Liver (tissue), 9 donors: ENCODE results near the gene CRYBG1. TPM values are rescaled to one million over a fixed set of nuclear protein-coding genes. Genes with fewer than 3 reads are reported as not detected.

Experiments
- DNase-seq: peaks from one replicate; pipeline ENCODE4 v3.0.0-alpha.2; 2017; ENCODE audit warnings: low spot score
- H3K27ac ChIP-seq, 2 donors: one replicate each; pipeline ENCODE4 v1.7.0; 2013; ENCODE audit warnings: inconsistent platforms in 2 of 2, low read length in 2 of 2, control low read depth in 1 of 2, low read depth in 1 of 2, mild to moderate bottlenecking in 1 of 2
- H3K27me3 ChIP-seq, 4 donors: one replicate each; pipeline versions ENCODE4 v1.6.1 to v1.7.0; 2013; ENCODE audit warnings: low read length in 3 of 4, inconsistent platforms in 1 of 4, mild to moderate bottlenecking in 1 of 4, moderate library complexity in 1 of 4; ENCODE audit not compliant: control insufficient read depth in 4 of 4, insufficient read depth in 4 of 4
- H3K36me3 ChIP-seq, 4 donors: one replicate each; pipeline versions ENCODE4 v1.6.1 to v1.7.0; 2013; ENCODE audit warnings: low read length in 3 of 4, mild to moderate bottlenecking in 3 of 4, low read depth in 1 of 4, moderate library complexity in 1 of 4; ENCODE audit not compliant: control insufficient read depth in 4 of 4, insufficient read depth in 3 of 4
- H3K4me1 ChIP-seq, 4 donors: one replicate each; pipeline versions ENCODE4 v1.6.1 to v1.7.0; 2013; ENCODE audit warnings: low read length in 3 of 4, mild to moderate bottlenecking in 3 of 4, moderate library complexity in 1 of 4; ENCODE audit not compliant: control insufficient read depth in 4 of 4, insufficient read depth in 4 of 4
- H3K4me3 ChIP-seq, 3 donors: one replicate each; pipeline versions ENCODE4 v1.6.1 to v1.7.0; 2013; ENCODE audit warnings: low read length in 3 of 3, control low read depth in 1 of 3, low read depth in 1 of 3, mild to moderate bottlenecking in 1 of 3
- H3K9ac ChIP-seq, 2 donors: one replicate each; pipeline ENCODE4 v1.7.0; 2013; ENCODE audit warnings: low read length in 2 of 2, mild to moderate bottlenecking in 2 of 2, moderate library complexity in 2 of 2, control low read depth in 1 of 2, low read depth in 1 of 2
- H3K9me3 ChIP-seq, 4 donors: one replicate each; pipeline versions ENCODE4 v1.6.1 to v1.7.0; 2013; ENCODE audit warnings: low read length in 3 of 4; ENCODE audit not compliant: control insufficient read depth in 4 of 4
- EGR1 ChIP-seq, 2 donors: IDR thresholded peaks; 2 replicates each; pipeline ENCODE4 v1.6.1; 2016 to 2018; ENCODE audit warnings: antibody characterized with exemption in 2 of 2, low read depth in 2 of 2
- FOXA1 ChIP-seq: IDR thresholded peaks from 2 replicates; pipeline ENCODE4 v1.6.1; 2016; ENCODE audit warnings: antibody characterized with exemption
- FOXA2 ChIP-seq: IDR thresholded peaks from 2 replicates; pipeline ENCODE4 v1.6.1; 2016; ENCODE audit warnings: antibody characterized with exemption
- GABPA ChIP-seq, 2 donors: IDR thresholded peaks in 1 of 2; conservative IDR thresholded peaks in 1 of 2; 2 replicates each; pipeline ENCODE4 v1.6.1; 2016; ENCODE audit warnings: antibody characterized with exemption in 2 of 2, mild to moderate bottlenecking in 1 of 2, moderate library complexity in 1 of 2
- HNF4A ChIP-seq, 2 donors: conservative IDR thresholded peaks; 2 replicates each; pipeline ENCODE4 v1.6.1; 2016; ENCODE audit warnings: antibody characterized with exemption in 2 of 2, mild to moderate bottlenecking in 2 of 2
- HNF4G ChIP-seq: IDR thresholded peaks from 2 replicates; pipeline ENCODE4 v1.6.1; 2016; ENCODE audit warnings: antibody characterized with exemption
- JUND ChIP-seq, 2 donors: IDR thresholded peaks; 2 replicates each; pipeline ENCODE4 v1.6.1; 2016; ENCODE audit warnings: antibody characterized with exemption in 2 of 2
- NR2F2 ChIP-seq: IDR thresholded peaks from 2 replicates; pipeline ENCODE4 v1.6.1; 2016; ENCODE audit warnings: antibody characterized with exemption
- RAD21 ChIP-seq, 2 donors: IDR thresholded peaks; 2 replicates each; pipeline ENCODE4 v1.6.1; 2016; ENCODE audit warnings: antibody characterized with exemption in 2 of 2, mild to moderate bottlenecking in 2 of 2
- RXRA ChIP-seq, 2 donors: IDR thresholded peaks; 2 replicates each; pipeline ENCODE4 v1.6.1; 2017 to 2018; ENCODE audit warnings: antibody characterized with exemption in 2 of 2, mild to moderate bottlenecking in 1 of 2
- SP1 ChIP-seq: IDR thresholded peaks from 2 replicates; pipeline ENCODE4 v1.6.1; 2018; ENCODE audit warnings: antibody characterized with exemption, mild to moderate bottlenecking
- TAF1 ChIP-seq: conservative IDR thresholded peaks from 2 replicates; pipeline ENCODE4 v1.6.1; 2016; ENCODE audit warnings: antibody characterized with exemption, mild to moderate bottlenecking
- YY1 ChIP-seq: IDR thresholded peaks from 2 replicates; pipeline ENCODE4 v1.6.1; 2016; ENCODE audit warnings: antibody characterized with exemption, mild to moderate bottlenecking
- WGBS: extraction: QIAGEN DNeasy Blood & Tissue Kit; methylation state at CpG from one replicate; pipeline ENCODE4 v1.1.7; 2013; 5-methylcytosine and 5-hydroxymethylcytosine counted together
- polyA plus RNA-seq, 2 donors: library from polyadenylated mRNA; stranded (reverse) in 1 of 2; unstranded in 1 of 2; fragments of 200-250 nt in 1 of 2; fragments of >200 nt in 1 of 2; fragmentation: Nextera tagmentation in 1 of 2; extraction: Ambion mirVana in 1 of 2; gene quantifications; one replicate each; pipeline versions ENCODE4 v1.2.1 to v1.2.3, GENCODE V29; 2013 to 2015
- total RNA-seq, 2 donors: library from RNA; depleted of rRNA; stranded (reverse); fragments of >200 nt; gene quantifications; one replicate each; pipeline ENCODE4 v1.2.3, GENCODE V29; 2014
- TF ChIP-seq, protein P1 (sequence below): fragments of 150-350 bp; IDR thresholded peaks from 2 replicates; pipeline ENCODE4 v1.5.1; 2017; ENCODE audit warnings: improper control_type of control experiment, low read depth, low read length; ENCODE audit not compliant: missing input control
- TF ChIP-seq, protein P2 (sequence below): IDR thresholded peaks from 2 replicates; pipeline ENCODE4 v1.6.1; 2016; ENCODE audit warnings: antibody characterized with exemption
- TF ChIP-seq, protein P3 (sequence below): IDR thresholded peaks from 2 replicates; pipeline ENCODE4 v1.6.1; 2016; ENCODE audit warnings: antibody characterized with exemption, mild to moderate bottlenecking
- TF ChIP-seq, protein P4 (sequence below): IDR thresholded peaks from 2 replicates; pipeline ENCODE4 v1.6.1; 2016; ENCODE audit warnings: antibody characterized with exemption
- TF ChIP-seq, protein P5 (sequence below): IDR thresholded peaks from 2 replicates; pipeline ENCODE4 v1.6.1; 2016; ENCODE audit warnings: antibody characterized with exemption
- donor health status: healthy.
- donor health status: healthy.
- donor health status: healthy.
- donor health status: healthy.
- donor health status: healthy.

CRYBG1 gene
- total and polyA plus RNA-seq, 4 donors: 2.3 to 8.7 (median 4.0) TPM

DNA sequence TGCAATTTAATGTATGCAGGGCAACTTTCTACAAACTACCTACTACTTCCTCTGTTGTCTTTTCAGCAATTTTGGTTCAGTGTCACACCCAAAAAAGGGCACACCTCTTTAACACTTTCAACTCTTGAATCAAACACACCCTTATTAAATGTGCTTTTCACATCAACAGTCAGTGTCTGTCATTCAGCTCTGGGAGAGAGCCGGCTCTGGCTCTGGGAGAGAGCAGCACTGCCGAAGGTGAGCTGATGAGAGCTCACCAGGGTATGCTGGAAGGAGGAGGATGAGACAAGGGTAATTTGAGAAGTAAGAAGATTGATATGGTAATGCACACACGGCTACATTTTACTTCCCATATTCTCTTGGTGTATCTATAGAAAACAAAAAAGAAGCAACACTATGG, 134.5 kb downstream of the CRYBG1 start:
- Histone ChIP-seq H3K36me3 (no peaks in the 10 kb centered on the region), H3K27ac (no peak overlapping the region), H3K9ac (no peak overlapping the region), H3K27me3 (no peaks in the 10 kb centered on the region), H3K4me3 (no peak overlapping the region), H3K4me1 (no peaks in the 10 kb centered on the region), H3K9me3 (no peaks in the 10 kb centered on the region)
- TF ChIP-seq YY1 (no peak), TAF1 (no peak), SP1 (no peak), RAD21 (IDR thresholded peaks at IDR 0.05) (no peak), JUND (IDR thresholded peaks at IDR 0.05) (no peak), HNF4A (conservative IDR thresholded peaks at IDR 0.05) (no peak), RXRA (IDR thresholded peaks at IDR 0.05) (no peak), FOXA2 (no peak), FOXA1 (no peak), HNF4G (no peak), GABPA (IDR thresholded peaks at IDR 0.05 in 1 of 2, conservative IDR thresholded peaks at IDR 0.05 in 1 of 2) (no peak), NR2F2 (no peak), EGR1 (IDR thresholded peaks at IDR 0.05; ENCODE audit: low read depth in 2 of 2) (no peak)
- TF ChIP-seq, protein P1, sequence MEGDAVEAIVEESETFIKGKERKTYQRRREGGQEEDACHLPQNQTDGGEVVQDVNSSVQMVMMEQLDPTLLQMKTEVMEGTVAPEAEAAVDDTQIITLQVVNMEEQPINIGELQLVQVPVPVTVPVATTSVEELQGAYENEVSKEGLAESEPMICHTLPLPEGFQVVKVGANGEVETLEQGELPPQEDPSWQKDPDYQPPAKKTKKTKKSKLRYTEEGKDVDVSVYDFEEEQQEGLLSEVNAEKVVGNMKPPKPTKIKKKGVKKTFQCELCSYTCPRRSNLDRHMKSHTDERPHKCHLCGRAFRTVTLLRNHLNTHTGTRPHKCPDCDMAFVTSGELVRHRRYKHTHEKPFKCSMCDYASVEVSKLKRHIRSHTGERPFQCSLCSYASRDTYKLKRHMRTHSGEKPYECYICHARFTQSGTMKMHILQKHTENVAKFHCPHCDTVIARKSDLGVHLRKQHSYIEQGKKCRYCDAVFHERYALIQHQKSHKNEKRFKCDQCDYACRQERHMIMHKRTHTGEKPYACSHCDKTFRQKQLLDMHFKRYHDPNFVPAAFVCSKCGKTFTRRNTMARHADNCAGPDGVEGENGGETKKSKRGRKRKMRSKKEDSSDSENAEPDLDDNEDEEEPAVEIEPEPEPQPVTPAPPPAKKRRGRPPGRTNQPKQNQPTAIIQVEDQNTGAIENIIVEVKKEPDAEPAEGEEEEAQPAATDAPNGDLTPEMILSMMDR: no peak
- TF ChIP-seq, protein P2, sequence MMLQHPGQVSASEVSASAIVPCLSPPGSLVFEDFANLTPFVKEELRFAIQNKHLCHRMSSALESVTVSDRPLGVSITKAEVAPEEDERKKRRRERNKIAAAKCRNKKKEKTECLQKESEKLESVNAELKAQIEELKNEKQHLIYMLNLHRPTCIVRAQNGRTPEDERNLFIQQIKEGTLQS: no peak
- TF ChIP-seq, protein P3, sequence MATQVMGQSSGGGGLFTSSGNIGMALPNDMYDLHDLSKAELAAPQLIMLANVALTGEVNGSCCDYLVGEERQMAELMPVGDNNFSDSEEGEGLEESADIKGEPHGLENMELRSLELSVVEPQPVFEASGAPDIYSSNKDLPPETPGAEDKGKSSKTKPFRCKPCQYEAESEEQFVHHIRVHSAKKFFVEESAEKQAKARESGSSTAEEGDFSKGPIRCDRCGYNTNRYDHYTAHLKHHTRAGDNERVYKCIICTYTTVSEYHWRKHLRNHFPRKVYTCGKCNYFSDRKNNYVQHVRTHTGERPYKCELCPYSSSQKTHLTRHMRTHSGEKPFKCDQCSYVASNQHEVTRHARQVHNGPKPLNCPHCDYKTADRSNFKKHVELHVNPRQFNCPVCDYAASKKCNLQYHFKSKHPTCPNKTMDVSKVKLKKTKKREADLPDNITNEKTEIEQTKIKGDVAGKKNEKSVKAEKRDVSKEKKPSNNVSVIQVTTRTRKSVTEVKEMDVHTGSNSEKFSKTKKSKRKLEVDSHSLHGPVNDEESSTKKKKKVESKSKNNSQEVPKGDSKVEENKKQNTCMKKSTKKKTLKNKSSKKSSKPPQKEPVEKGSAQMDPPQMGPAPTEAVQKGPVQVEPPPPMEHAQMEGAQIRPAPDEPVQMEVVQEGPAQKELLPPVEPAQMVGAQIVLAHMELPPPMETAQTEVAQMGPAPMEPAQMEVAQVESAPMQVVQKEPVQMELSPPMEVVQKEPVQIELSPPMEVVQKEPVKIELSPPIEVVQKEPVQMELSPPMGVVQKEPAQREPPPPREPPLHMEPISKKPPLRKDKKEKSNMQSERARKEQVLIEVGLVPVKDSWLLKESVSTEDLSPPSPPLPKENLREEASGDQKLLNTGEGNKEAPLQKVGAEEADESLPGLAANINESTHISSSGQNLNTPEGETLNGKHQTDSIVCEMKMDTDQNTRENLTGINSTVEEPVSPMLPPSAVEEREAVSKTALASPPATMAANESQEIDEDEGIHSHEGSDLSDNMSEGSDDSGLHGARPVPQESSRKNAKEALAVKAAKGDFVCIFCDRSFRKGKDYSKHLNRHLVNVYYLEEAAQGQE: no peak
- TF ChIP-seq, protein P4, sequence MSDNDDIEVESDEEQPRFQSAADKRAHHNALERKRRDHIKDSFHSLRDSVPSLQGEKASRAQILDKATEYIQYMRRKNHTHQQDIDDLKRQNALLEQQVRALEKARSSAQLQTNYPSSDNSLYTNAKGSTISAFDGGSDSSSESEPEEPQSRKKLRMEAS: no peak
- TF ChIP-seq, protein P5, sequence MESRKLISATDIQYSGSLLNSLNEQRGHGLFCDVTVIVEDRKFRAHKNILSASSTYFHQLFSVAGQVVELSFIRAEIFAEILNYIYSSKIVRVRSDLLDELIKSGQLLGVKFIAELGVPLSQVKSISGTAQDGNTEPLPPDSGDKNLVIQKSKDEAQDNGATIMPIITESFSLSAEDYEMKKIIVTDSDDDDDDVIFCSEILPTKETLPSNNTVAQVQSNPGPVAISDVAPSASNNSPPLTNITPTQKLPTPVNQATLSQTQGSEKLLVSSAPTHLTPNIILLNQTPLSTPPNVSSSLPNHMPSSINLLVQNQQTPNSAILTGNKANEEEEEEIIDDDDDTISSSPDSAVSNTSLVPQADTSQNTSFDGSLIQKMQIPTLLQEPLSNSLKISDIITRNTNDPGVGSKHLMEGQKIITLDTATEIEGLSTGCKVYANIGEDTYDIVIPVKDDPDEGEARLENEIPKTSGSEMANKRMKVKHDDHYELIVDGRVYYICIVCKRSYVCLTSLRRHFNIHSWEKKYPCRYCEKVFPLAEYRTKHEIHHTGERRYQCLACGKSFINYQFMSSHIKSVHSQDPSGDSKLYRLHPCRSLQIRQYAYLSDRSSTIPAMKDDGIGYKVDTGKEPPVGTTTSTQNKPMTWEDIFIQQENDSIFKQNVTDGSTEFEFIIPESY: no peak
- no peak for DNase-seq
- WGBS: 29% methylated on average over 3 of the region's 3 CpGs
